ENCODE measurements around the gene ZFPL1. TPM values are rescaled to one million over a fixed set of nuclear protein-coding genes. Genes with fewer than 3 reads are reported as not detected.

ZFPL1 gene
- total RNA-seq = 14.7 TPM

- peak; percentile 91 for DNase-seq
Observed at GRCh38 chr11:65083834-65084597, at the start of gene ZFPL1, which contains the start of gene CDCA5. Gene ZFPL1 (plus strand): TSS chr11:65084222. CDS start chr11:65084699, 477 bp downstream. Gene CDCA5 (minus strand): TSS chr11:65084040. CDS start chr11:65083978, 62 bp downstream.

- no peak for DNase-seq
Observed at GRCh38 chr11:65034423-65034822, 49.6 kb upstream of the ZFPL1 start.

- no peak for DNase-seq
Observed at GRCh38 chr11:65035579-65035978, 48.4 kb upstream of the ZFPL1 start.

- DNase-seq = peak; percentile 11
Observed at GRCh38 chr11:65036931-65037330, 47.1 kb upstream of the ZFPL1 start.

GRCh38 chr11:65040520-65040846 is 43.5 kb upstream of the ZFPL1 start:
- no peak for DNase-seq

- peak; percentile 91 for DNase-seq
Observed at GRCh38 chr11:65040847-65041622, 43.0 kb upstream of the ZFPL1 start, which contains the start of gene SAC3D1. Gene SAC3D1 (plus strand): TSS chr11:65041210. CDS start chr11:65041293, 83 bp downstream.

GRCh38 chr11:65042891-65043290 is 41.1 kb upstream of the ZFPL1 start:
- no peak for DNase-seq

- no peak for DNase-seq
Observed at GRCh38 chr11:65043881-65044501, 40.0 kb upstream of the ZFPL1 start.

GRCh38 chr11:65045061-65045460 is 39.0 kb upstream of the ZFPL1 start:
- no peak for DNase-seq

GRCh38 chr11:65045728-65046127 is 38.3 kb upstream of the ZFPL1 start:
- no peak for DNase-seq

- DNase-seq = no peak
Observed at GRCh38 chr11:65047581-65048422, 36.2 kb upstream of the ZFPL1 start.

GRCh38 chr11:65051398-65051858 is 32.6 kb upstream of the ZFPL1 start:
- DNase-seq = no peak

GRCh38 chr11:65053827-65054508 is 30.1 kb upstream of the ZFPL1 start:
- DNase-seq = no peak

- no peak for DNase-seq
Observed at GRCh38 chr11:65055538-65055937, 28.5 kb upstream of the ZFPL1 start.

GRCh38 chr11:65056999-65057398 is 27.0 kb upstream of the ZFPL1 start:
- DNase-seq = no peak

- DNase-seq = no peak
Observed at GRCh38 chr11:65057526-65057925, 26.5 kb upstream of the ZFPL1 start.

- no peak for DNase-seq
Observed at GRCh38 chr11:65058012-65058411, 26.0 kb upstream of the ZFPL1 start.

GRCh38 chr11:65058419-65059054 is 25.5 kb upstream of the ZFPL1 start, which contains the start of gene NAALADL1:
Gene NAALADL1 (minus strand): TSS chr11:65058553. CDS start chr11:65058521, 32 bp downstream.
- no peak for DNase-seq

GRCh38 chr11:65059523-65059922 is 24.5 kb upstream of the ZFPL1 start:
- DNase-seq = no peak

GRCh38 chr11:65059959-65060824 is 23.8 kb upstream of the ZFPL1 start:
- DNase-seq = no peak

Measured in occipital lobe (tissue), 2 donors.